Measurements from ENCODE around the gene SCNN1G.

GRCh38 chr16:23206986-23207385 lies 24.4 kb downstream of the SCNN1G start:
- no peak for TF ChIP-seq BRF2 (IDR thresholded peaks at IDR 0.05; ENCODE audit: borderline replicate concordance, insufficient read depth, insufficient read length)
- TF ChIP-seq SMARCA5 (IDR thresholded peaks at IDR 0.05): no peak
- TF ChIP-seq CHD4 (IDR thresholded peaks at IDR 0.05; ENCODE audit: insufficient read depth, insufficient replicate concordance, low read depth, low read length, poor library complexity, severe bottlenecking): no peak
